ENCODE results near the gene MAJIN.

Gene MAJIN

GRCh38 chr11:64951529-64951928, 20.4 kb downstream of the MAJIN start:
- no peak overlapping the region for H3K4me3 ChIP-seq (replicated peaks; ENCODE audit: low read depth, low read length)
- no peak for TF ChIP-seq CTCF (IDR thresholded peaks at IDR 0.05; ENCODE audit: low read length, missing control alignments)
- no peak for DNase-seq (ENCODE audit: low read depth)

GRCh38 chr11:64947208-64947814, 24.6 kb downstream of the MAJIN start:
- peak; percentile 25 for DNase-seq (ENCODE audit: low read depth)
- H3K4me3 ChIP-seq (replicated peaks; ENCODE audit: low read depth, low read length): no peak overlapping the region
- peak; percentile 22 for TF ChIP-seq CTCF (IDR thresholded peaks at IDR 0.05; ENCODE audit: low read length, missing control alignments)

GRCh38 chr11:64936539-64936938, 35.4 kb downstream of the MAJIN start:
- DNase-seq (ENCODE audit: low read depth): no peak
- no peak for TF ChIP-seq CTCF (IDR thresholded peaks at IDR 0.05; ENCODE audit: low read length, missing control alignments)
- no peak overlapping the region for H3K4me3 ChIP-seq (replicated peaks; ENCODE audit: low read depth, low read length)

GRCh38 chr11:64935359-64936081, 36.4 kb downstream of the MAJIN start, which contains the start of gene GPHA2:
TSS of gene GPHA2 (minus strand) at chr11:64935893. CDS start at chr11:64935460, 433 bp downstream.
- DNase-seq (ENCODE audit: low read depth): peak; percentile 23
- TF ChIP-seq CTCF (IDR thresholded peaks at IDR 0.05; ENCODE audit: low read length, missing control alignments): no peak
- H3K4me3 ChIP-seq (replicated peaks; ENCODE audit: low read depth, low read length): no peak within 1 kb of the TSS

- no peak for DNase-seq (ENCODE audit: low read depth)
- TF ChIP-seq CTCF (IDR thresholded peaks at IDR 0.05; ENCODE audit: low read length, missing control alignments): no peak
- no peak overlapping the region for H3K4me3 ChIP-seq (replicated peaks; ENCODE audit: low read depth, low read length)
Measured at GRCh38 chr11:64934682-64935358, 37.1 kb downstream of the MAJIN start.

GRCh38 chr11:64933935-64934681, 37.8 kb downstream of the MAJIN start:
- TF ChIP-seq CTCF (IDR thresholded peaks at IDR 0.05; ENCODE audit: low read length, missing control alignments): no peak
- H3K4me3 ChIP-seq (replicated peaks; ENCODE audit: low read depth, low read length): no peak overlapping the region
- no peak for DNase-seq (ENCODE audit: low read depth)
